Mononuclear cell (primary cell): ENCODE data around the gene RAD51B. TPM values are rescaled to one million over a fixed set of nuclear protein-coding genes. Genes with fewer than 3 reads are reported as not detected.

Source experiments
- H3K27me3 ChIP-seq: 2 replicates; pipeline ENCODE4 v1.6.0; 2011; ENCODE audit warnings: low read length, control low read depth; ENCODE audit not compliant: insufficient read depth
- H3K4me1 ChIP-seq: 2 replicates; pipeline ENCODE4 v1.5.1; 2011; ENCODE audit warnings: mild to moderate bottlenecking, low read length, control low read depth; ENCODE audit not compliant: insufficient read depth
- H3K4me3 ChIP-seq: 2 replicates; pipeline ENCODE4 v1.5.1; 2011; ENCODE audit warnings: mild to moderate bottlenecking, low read length, moderate library complexity
- H3K9me3 ChIP-seq: 2 replicates; pipeline ENCODE4 v1.5.1; 2011; ENCODE audit warnings: low read depth, mild to moderate bottlenecking, control low read depth, low read length
- total RNA-seq: library from RNA; depleted of rRNA; stranded (reverse); fragments of >200 nt; gene quantifications from one replicate; pipeline ENCODE4 v1.2.3, GENCODE V29; 2012

Gene RAD51B
- total RNA-seq, 1 donor = 21.4 TPM

- H3K27me3 ChIP-seq = no peaks in the 10 kb centered on the region
- no peaks in the 10 kb centered on the region for H3K9me3 ChIP-seq
- peaks cover 10% of the 10 kb centered on the region for H3K4me1 ChIP-seq
- H3K4me3 ChIP-seq = no peak overlapping the region
These were observed 947.0 kb downstream of the RAD51B start for GRCh38 chr14:68766299-68767247.

- peaks cover 16% of the 10 kb centered on the region for H3K4me1 ChIP-seq
- H3K27me3 ChIP-seq = no peaks in the 10 kb centered on the region
- no peaks in the 10 kb centered on the region for H3K9me3 ChIP-seq
- H3K4me3 ChIP-seq = no peak overlapping the region
These were observed 947.7 kb downstream of the RAD51B start for GRCh38 chr14:68767248-68767645.

GRCh38 chr14:68768316-68768715, 948.7 kb downstream of the RAD51B start:
- Histone ChIP-seq H3K4me1 (peaks cover 27% of the 10 kb centered on the region), H3K9me3 (no peaks in the 10 kb centered on the region), H3K27me3 (no peaks in the 10 kb centered on the region), H3K4me3 (no peak overlapping the region)

- Histone ChIP-seq H3K4me1 (peaks cover 27% of the 10 kb centered on the region), H3K27me3 (no peaks in the 10 kb centered on the region), H3K9me3 (no peaks in the 10 kb centered on the region), H3K4me3 (no peak overlapping the region)
These were observed 950.5 kb downstream of the RAD51B start for GRCh38 chr14:68770051-68770450.

GRCh38 chr14:68770553-68771286, 951.1 kb downstream of the RAD51B start:
- Histone ChIP-seq H3K4me1 (peaks cover 27% of the 10 kb centered on the region), H3K4me3 (no peak overlapping the region), H3K27me3 (no peaks in the 10 kb centered on the region), H3K9me3 (no peaks in the 10 kb centered on the region)

GRCh38 chr14:68771631-68772030, 952.1 kb downstream of the RAD51B start:
- Histone ChIP-seq H3K4me3 (no peak overlapping the region), H3K9me3 (no peaks in the 10 kb centered on the region), H3K27me3 (no peaks in the 10 kb centered on the region), H3K4me1 (peaks cover 27% of the 10 kb centered on the region)

GRCh38 chr14:68772761-68773381, 953.3 kb downstream of the RAD51B start:
- Histone ChIP-seq H3K4me1 (peaks cover 27% of the 10 kb centered on the region), H3K4me3 (no peak overlapping the region), H3K27me3 (no peaks in the 10 kb centered on the region), H3K9me3 (no peaks in the 10 kb centered on the region)

- H3K27me3 ChIP-seq = no peaks in the 10 kb centered on the region
- H3K4me3 ChIP-seq = no peak overlapping the region
- H3K9me3 ChIP-seq = no peaks in the 10 kb centered on the region
- peaks cover 42% of the 10 kb centered on the region for H3K4me1 ChIP-seq
These were observed 955.4 kb downstream of the RAD51B start for GRCh38 chr14:68774771-68775613.

- no peak overlapping the region for H3K4me3 ChIP-seq
- H3K4me1 ChIP-seq = peaks cover 48% of the 10 kb centered on the region
- H3K27me3 ChIP-seq = no peaks in the 10 kb centered on the region
- no peaks in the 10 kb centered on the region for H3K9me3 ChIP-seq
These were observed 956.1 kb downstream of the RAD51B start for GRCh38 chr14:68775614-68776126.

- H3K4me1 ChIP-seq = peaks cover 48% of the 10 kb centered on the region
These were observed 958.1 kb downstream of the RAD51B start for GRCh38 chr14:68777644-68778043.

More at GRCh38 chr14:68777644-68778043, 958.1 kb downstream of the RAD51B start:
- H3K9me3 ChIP-seq = no peaks in the 10 kb centered on the region
- H3K27me3 ChIP-seq = no peaks in the 10 kb centered on the region
- no peak overlapping the region for H3K4me3 ChIP-seq

Other genes starting within 250 kb of the RAD51B start
- gene PIGH, start 219.5 kb upstream of the RAD51B start, total RNA-seq = 39.4 TPM
- gene ARG2, start 199.9 kb upstream of the RAD51B start, total RNA-seq = 3.3 TPM
- 30.0 TPM for gene VTI1B, start 145.1 kb upstream of the RAD51B start, total RNA-seq
- 43.3 TPM for gene RDH11, start 124.0 kb upstream of the RAD51B start, total RNA-seq
- not detected for gene RDH12, start 117.9 kb upstream of the RAD51B start, total RNA-seq
- 24.3 TPM for gene ZFYVE26, start 3.2 kb upstream of the RAD51B start, total RNA-seq